ENCODE results near the gene MLIP.
A peak's percentile ranks its signal among the peaks of the same experiment; 100 is the strongest.
"Not testable (repeated sequence)": the region's sequence is repeated elsewhere in the genome, so short reads cannot be mapped to it uniquely, and the experiment has no call there.

Gene MLIP
- long read RNA-seq, donor 1, result 0 reads
- long read RNA-seq, donor 2, result 0 reads
- long read RNA-seq, donor 3, result 0 reads
- long read RNA-seq, donor 4, result 0 reads
- long read RNA-seq, donor 5, result 0 reads
- long read RNA-seq, donor 6, result 0 reads
- long read RNA-seq, donor 7, result 0 reads
- long read RNA-seq, donor 8, result 0 reads

GRCh38 chr6:54111341-54112045, at the start of gene MLIP:
MLIP (plus strand) TSS chr6:54111443; CDS start chr6:54111480, 37 bp downstream.
- DNase-seq, result no peak

GRCh38 chr6:54063228-54063539, 48.1 kb upstream of the MLIP start:
- no peak for DNase-seq

- DNase-seq, result no peak
Measured at GRCh38 chr6:54068694-54069093, 42.5 kb upstream of the MLIP start.

GRCh38 chr6:54070025-54070424, 41.2 kb upstream of the MLIP start:
- DNase-seq, result no peak

GRCh38 chr6:54071821-54072340, 39.4 kb upstream of the MLIP start:
- DNase-seq, result no peak

- DNase-seq, result peak; percentile 3
Measured at GRCh38 chr6:54072635-54073313, 38.5 kb upstream of the MLIP start.

GRCh38 chr6:54073487-54073886, 37.8 kb upstream of the MLIP start:
- DNase-seq, result no peak

- DNase-seq, result no peak
Measured at GRCh38 chr6:54074109-54074508, 37.1 kb upstream of the MLIP start.

- no peak for DNase-seq
Measured at GRCh38 chr6:54074578-54075195, 36.6 kb upstream of the MLIP start.

GRCh38 chr6:54076159-54076789, 35.0 kb upstream of the MLIP start:
- DNase-seq, result no peak

- DNase-seq, result not testable (repeated sequence)
Measured at GRCh38 chr6:54081499-54081898, 29.7 kb upstream of the MLIP start.

- no peak for DNase-seq
Measured at GRCh38 chr6:54083287-54083686, 28.0 kb upstream of the MLIP start.

- no peak for DNase-seq
Measured at GRCh38 chr6:54084231-54084630, 27.0 kb upstream of the MLIP start.

GRCh38 chr6:54085047-54085446, 26.2 kb upstream of the MLIP start:
- DNase-seq, result no peak

GRCh38 chr6:54085541-54085940, 25.7 kb upstream of the MLIP start:
- no peak for DNase-seq

- no peak for DNase-seq
Measured at GRCh38 chr6:54086439-54086838, 24.8 kb upstream of the MLIP start.

GRCh38 chr6:54087721-54088120, 23.5 kb upstream of the MLIP start:
- no peak for DNase-seq

GRCh38 chr6:54093326-54093948, 17.8 kb upstream of the MLIP start:
- no peak for DNase-seq

- DNase-seq, result no peak
Measured at GRCh38 chr6:54094293-54094692, 16.9 kb upstream of the MLIP start.

- DNase-seq, result no peak
Measured at GRCh38 chr6:54094786-54095185, 16.5 kb upstream of the MLIP start.

GRCh38 chr6:54095723-54096122, 15.5 kb upstream of the MLIP start:
- no peak for DNase-seq

- DNase-seq, result no peak
Measured at GRCh38 chr6:54096811-54097210, 14.4 kb upstream of the MLIP start.
